HEK293T (cell line): ENCODE results near the gene NUDT22.

Experiments used
- CTCF ChIA-PET: fragments of 350-600 bp; formaldehyde crosslinking; extraction: SDS; loops from one replicate; lab custom pipeline; 2021; ENCODE audit warnings: antibody characterized with exemption, inconsistent platforms; lab: Yijun Ruan, JAX
- POLR2A ChIA-PET: fragments of 350-600 bp; formaldehyde crosslinking; extraction: SDS; loops from one replicate; lab custom pipeline; 2020; ENCODE audit warnings: antibody characterized with exemption, inconsistent platforms; lab: Yijun Ruan, JAX
- DNase-seq: peaks from one replicate; pipeline ENCODE4 v3.0.0; 2012; ENCODE audit warnings: mixed read lengths; ENCODE audit errors: extremely low spot score
- ARNT ChIP-seq: fragments of 450-650 bp; IDR thresholded peaks from 2 replicates; pipeline ENCODE4 v1.6.1; 2017; ENCODE audit warnings: mild to moderate bottlenecking
- BHLHE40 ChIP-seq: fragments of 450-650 bp; IDR thresholded peaks from 2 replicates; pipeline ENCODE4 v1.6.1; 2016; ENCODE audit warnings: mild to moderate bottlenecking, moderate library complexity, borderline replicate concordance
- CTBP1 ChIP-seq: fragments of 450-650 bp; IDR thresholded peaks from 2 replicates; pipeline ENCODE4 v1.6.1; 2016; ENCODE audit warnings: borderline replicate concordance
- ELF4 ChIP-seq: fragments of 450-650 bp; IDR thresholded peaks from 2 replicates; pipeline ENCODE4 v1.6.1; 2017; ENCODE audit warnings: antibody characterized with exemption
- FOXA1 ChIP-seq: fragments of 450-650 bp; IDR thresholded peaks from 2 replicates; pipeline ENCODE4 v1.6.1; 2016; ENCODE audit warnings: mild to moderate bottlenecking
- FOXK2 ChIP-seq: fragments of 450-650 bp; IDR thresholded peaks from 2 replicates; pipeline ENCODE4 v1.6.1; 2016; ENCODE audit warnings: mild to moderate bottlenecking
- FOXM1 ChIP-seq: fragments of 450-650 bp; IDR thresholded peaks from 2 replicates; pipeline ENCODE4 v1.6.1; 2017; ENCODE audit warnings: mild to moderate bottlenecking, borderline replicate concordance
- HDGF ChIP-seq: fragments of 450-650 bp; IDR thresholded peaks from 2 replicates; pipeline ENCODE4 v1.6.1; 2017; ENCODE audit warnings: antibody characterized with exemption, borderline replicate concordance
- L3MBTL2 ChIP-seq: fragments of 450-650 bp; conservative IDR thresholded peaks from 2 replicates; pipeline ENCODE4 v1.6.1; 2016; ENCODE audit warnings: mild to moderate bottlenecking
- LEF1 ChIP-seq: fragments of 450-650 bp; IDR thresholded peaks from 2 replicates; pipeline ENCODE4 v1.6.1; 2017; ENCODE audit warnings: mild to moderate bottlenecking, borderline replicate concordance
- NFRKB ChIP-seq: fragments of 450-650 bp; IDR thresholded peaks from 2 replicates; pipeline ENCODE4 v1.6.1; 2016; ENCODE audit warnings: mild to moderate bottlenecking, moderate library complexity
- PKNOX1 ChIP-seq: fragments of 450-650 bp; IDR thresholded peaks from 2 replicates; pipeline ENCODE4 v1.6.1; 2016
- SP1 ChIP-seq: fragments of 450-650 bp; IDR thresholded peaks from 2 replicates; pipeline ENCODE4 v1.6.1; 2017
- SUZ12 ChIP-seq: fragments of 450-650 bp; IDR thresholded peaks from 2 replicates; pipeline ENCODE4 v1.6.1; 2016; ENCODE audit warnings: mild to moderate bottlenecking
- TARDBP ChIP-seq: fragments of 450-650 bp; IDR thresholded peaks from 2 replicates; pipeline ENCODE4 v1.6.1; 2016
- ZNF384 ChIP-seq: fragments of 450-650 bp; IDR thresholded peaks from 2 replicates; pipeline ENCODE4 v1.6.1; 2016

NUDT22 gene

GRCh38 chr11:64230985-64231365, 4.9 kb downstream of the NUDT22 start:
- no peak for TF ChIP-seq PKNOX1
- no peak for TF ChIP-seq HDGF
- TF ChIP-seq NFRKB: no peak
- no peak for TF ChIP-seq LEF1
- TF ChIP-seq FOXK2: no peak
- no peak for TF ChIP-seq TARDBP
- TF ChIP-seq FOXA1: no peak
- TF ChIP-seq ZNF384: no peak
- no peak for TF ChIP-seq ELF4
- TF ChIP-seq FOXM1: no peak
- TF ChIP-seq L3MBTL2: no peak
- no peak for TF ChIP-seq BHLHE40
- TF ChIP-seq CTBP1: no peak
- no peak for TF ChIP-seq SP1
- TF ChIP-seq ARNT: no peak
- TF ChIP-seq SUZ12: no peak
- ChIA-PET CTCF (no interaction called here), POLR2A (interaction anchor here (0.7 to 5.3 kb wide), 5 partner anchors 14 to 49 kb away, joined by 3 to 59 read pairs (median 3); partner anchors contain the start of genes FKBP2 and PPP1R14B)
- DNase-seq: no peak

GRCh38 chr11:64231546-64231945, 5.5 kb downstream of the NUDT22 start:
- TF ChIP-seq BHLHE40 (no peak), SP1 (no peak), NFRKB (no peak), ELF4 (no peak), L3MBTL2 (no peak), FOXM1 (no peak), ARNT (no peak), CTBP1 (no peak), LEF1 (no peak), ZNF384 (no peak), PKNOX1 (no peak), SUZ12 (no peak), FOXK2 (no peak), FOXA1 (no peak), HDGF (no peak), TARDBP (no peak)
- ChIA-PET POLR2A (interaction anchor here (1.0 to 5.3 kb wide), 3 partner anchors 13 to 176 kb away, joined by 3 to 59 read pairs (median 3); partner anchors contain the start of genes FKBP2 and PPP1R14B), CTCF (no interaction called here)
- DNase-seq: no peak

- POLR2A ChIA-PET: interaction anchor here (1.0 to 5.3 kb wide), 2 partner anchors 12 to 175 kb away, joined by 3 to 59 read pairs; partner anchors contain the start of genes FKBP2 and PPP1R14B
- no peak for DNase-seq
- TF ChIP-seq HDGF (no peak), FOXM1 (no peak), BHLHE40 (no peak), NFRKB (no peak), TARDBP (no peak), SUZ12 (no peak), ARNT (no peak), PKNOX1 (no peak), ELF4 (no peak), LEF1 (no peak), ZNF384 (no peak), FOXK2 (no peak), SP1 (no peak), FOXA1 (no peak), CTBP1 (no peak)
- CTCF ChIA-PET: no interaction called here
Measured at GRCh38 chr11:64232182-64232966, 6.3 kb downstream of the NUDT22 start.

- DNase-seq: no peak
- CTCF ChIA-PET: no interaction called here
- POLR2A ChIA-PET: interaction anchor here (5.3 kb wide), 1 partner anchor 12 kb away, joined by 59 read pairs; the partner anchor contains the start of genes FKBP2 and PPP1R14B
- TF ChIP-seq PKNOX1: no peak
- TF ChIP-seq TARDBP: no peak
Measured at GRCh38 chr11:64232967-64233315, 6.9 kb downstream of the NUDT22 start.

GRCh38 chr11:64233913-64234586, 8.0 kb downstream of the NUDT22 start, which contains the start of gene VEGFB:
Gene VEGFB, plus strand, starts transcription at chr11:64234584. Its CDS starts 250 bp downstream, at chr11:64234834.
- no peak for DNase-seq
- no peak for TF ChIP-seq ELF4
- no peak for TF ChIP-seq SP1
- TF ChIP-seq FOXK2: no peak
- no peak for TF ChIP-seq ARNT
- TF ChIP-seq CTBP1: no peak
- no peak for TF ChIP-seq HDGF
- TF ChIP-seq SUZ12: no peak
- ChIA-PET CTCF (interaction anchor here (0.6 kb wide), 1 partner anchor 17 kb away, joined by 3 read pairs; no protein-coding TSS in a partner anchor), POLR2A (interaction anchor here (0.7 to 5.3 kb wide), 3 partner anchors 10 to 49 kb away, joined by 3 to 59 read pairs (median 4); partner anchors contain the start of genes FKBP2 and PPP1R14B)
